HepG2 (cell line): ENCODE results near the gene SLC1A2. TPM values are rescaled to one million over a fixed set of nuclear protein-coding genes. Genes with fewer than 3 reads are reported as not detected.

Experiments
- ATAC-seq: fragments of 200-7000 bp; cut with Tn5 transposase; 3 replicates; pipeline ENCODE4 v1.9.1; 2020; ENCODE audit warnings: mild to moderate bottlenecking, moderate library complexity
- BruUV-seq: library from RNA; stranded (reverse); fragments of 400-500 nt; replicated peaks from 2 replicates; lab custom pipeline; 2021; lab: Mats Ljungman, UMichigan
- CTCF ChIA-PET: fragments of 300-600 bp; formaldehyde crosslinking; extraction: SDS; loops from one replicate; lab custom pipeline; 2021; ENCODE audit warnings: low total read pairs, inconsistent platforms, low intra/inter-chr PET ratio; lab: Yijun Ruan, JAX
- POLR2A ChIA-PET: fragments of 350-600 bp; sonication (Branson Sonifier 250); formaldehyde crosslinking; loops from one replicate; lab custom pipeline; 2020; ENCODE audit warnings: antibody characterized with exemption, inconsistent platforms; lab: Yijun Ruan, JAX
- DNase-seq: peaks from one replicate; pipeline ENCODE4 v3.0.0-alpha.2; 2015; ENCODE audit warnings: low spot score
- FAIRE-seq: peaks from 3 replicates; lab custom pipeline; 2011; peaks lifted over from hg19 to GRCh38; lab: Jason Lieb, UNC
- H2AFZ ChIP-seq: one replicate; pipeline ENCODE4 v1.6.1; 2011; ENCODE audit warnings: low read length, inconsistent platforms
- H3K27ac ChIP-seq: fragments of 300-600 bp; 3 replicates; pipeline ENCODE4 v1.8.0; 2011; ENCODE audit warnings: mixed run types, mild to moderate bottlenecking, mixed read lengths, low read length, inconsistent platforms; ENCODE audit not compliant: insufficient read depth; ENCODE audit errors: extremely low read length
- H3K27me3 ChIP-seq, 2 experiments: fragments of 200-600 bp in 1 of 2; 2 replicates in 1 of 2; 3 replicates in 1 of 2; pipeline versions ENCODE4 v1.6.0 to v1.8.0; 2011; ENCODE audit warnings: low read length in 2 of 2, mild to moderate bottlenecking in 2 of 2, moderate library complexity in 2 of 2, inconsistent platforms in 1 of 2; ENCODE audit not compliant: insufficient read depth in 2 of 2, control insufficient read depth in 1 of 2
- H3K36me3 ChIP-seq, 2 experiments: fragments of 200-600 bp in 1 of 2; replicated peaks in 1 of 2; 2 replicates in 1 of 2; 3 replicates in 1 of 2; pipeline versions ENCODE4 v1.5.1 to v1.8.0; 2011; ENCODE audit warnings: low read length in 2 of 2, inconsistent platforms in 1 of 2; ENCODE audit not compliant: insufficient read depth in 2 of 2, control insufficient read depth in 1 of 2
- H3K4me1 ChIP-seq: 2 replicates; pipeline ENCODE4 v1.5.1; 2012; ENCODE audit warnings: low read length, inconsistent platforms; ENCODE audit not compliant: insufficient read depth
- H3K4me2 ChIP-seq: 2 replicates; pipeline ENCODE4 v1.6.0; 2011; ENCODE audit warnings: low read depth, low read length, inconsistent platforms
- H3K4me3 ChIP-seq, 3 experiments: fragments of 200-600 bp in 1 of 3; sonication (generic), shearing (Covaris generic) in 1 of 3; replicated peaks in 1 of 3; 2 replicates each; pipeline ENCODE4 v1.5.1; 2011 to 2016; ENCODE audit warnings: low read length in 3 of 3, inconsistent platforms in 2 of 3, low read depth in 2 of 3, mild to moderate bottlenecking in 2 of 3, control low read depth in 1 of 3, mixed read lengths in 1 of 3; ENCODE audit not compliant: insufficient read depth in 1 of 3
- H3K79me2 ChIP-seq: one replicate; pipeline ENCODE4 v1.6.1; 2011; ENCODE audit warnings: low read length, inconsistent platforms; ENCODE audit not compliant: insufficient read depth
- H3K9ac ChIP-seq: 2 replicates; pipeline ENCODE4 v1.6.0; 2011; ENCODE audit warnings: mild to moderate bottlenecking, low read depth, low read length, inconsistent platforms; ENCODE audit not compliant: insufficient read depth
- H3K9me3 ChIP-seq: 2 replicates; pipeline ENCODE4 v1.5.1; 2012; ENCODE audit warnings: mild to moderate bottlenecking, low read length
- H4K20me1 ChIP-seq: 2 replicates; pipeline ENCODE4 v1.6.0; 2011; ENCODE audit warnings: inconsistent platforms, mild to moderate bottlenecking, low read length, moderate library complexity; ENCODE audit not compliant: insufficient read depth
- BRF2 ChIP-seq: sonication (generic); formaldehyde crosslinking; IDR thresholded peaks from 2 replicates; pipeline ENCODE4 v1.8.1; 2022; ENCODE audit warnings: mild to moderate bottlenecking, missing genetic modification reagents
- ETV5 ChIP-seq: IDR thresholded peaks from 2 replicates; pipeline ENCODE4 v1.6.1; 2018; ENCODE audit warnings: missing biosample characterization, missing genetic modification reagents, inconsistent platforms, borderline replicate concordance
- NAIF1 ChIP-seq: sonication (generic); formaldehyde crosslinking; IDR thresholded peaks from 2 replicates; pipeline ENCODE4 v1.5.0; 2020; ENCODE audit warnings: mild to moderate bottlenecking, missing genetic modification reagents, borderline replicate concordance
- NFYB ChIP-seq: sonication (generic); formaldehyde crosslinking; IDR thresholded peaks from 2 replicates; pipeline ENCODE4 v1.4.0; 2020; ENCODE audit warnings: missing genetic modification reagents
- RBAK ChIP-seq: sonication (generic); formaldehyde crosslinking; IDR thresholded peaks from 2 replicates; pipeline ENCODE4 v1.5.1; 2020; ENCODE audit warnings: mild to moderate bottlenecking, missing genetic modification reagents
- RBFOX2 ChIP-seq: fragments of 200-400 bp; formaldehyde crosslinking; IDR thresholded peaks from 2 replicates; pipeline ENCODE4 v1.6.1; 2017; ENCODE audit warnings: low read depth, mild to moderate bottlenecking, low read length
- RBM39 ChIP-seq: fragments of 200-400 bp; formaldehyde crosslinking; IDR thresholded peaks from one replicate; pipeline ENCODE4 v1.6.1; 2018; ENCODE audit warnings: antibody characterized with exemption, mild to moderate bottlenecking, low read depth, low read length; ENCODE audit not compliant: poor library complexity, severe bottlenecking
- RNF2 ChIP-seq: fragments of 450-650 bp; conservative IDR thresholded peaks from 2 replicates; pipeline ENCODE4 v1.6.1; 2016; ENCODE audit warnings: low read depth
- SOX6 ChIP-seq, 2 experiments: fragments of 450-650 bp in 1 of 2; sonication (generic) in 1 of 2; formaldehyde crosslinking in 1 of 2; IDR thresholded peaks; 2 replicates each; pipeline versions ENCODE4 v1.4.0 to v1.6.1; 2017 to 2020; ENCODE audit warnings: antibody characterized with exemption in 1 of 2, mild to moderate bottlenecking in 1 of 2, missing genetic modification reagents in 1 of 2
- ZBTB39 ChIP-seq: sonication (generic); formaldehyde crosslinking; IDR thresholded peaks from 2 replicates; pipeline ENCODE4 v1.5.0; 2020; ENCODE audit warnings: missing genetic modification reagents
- ZC3H13 ChIP-seq: sonication (generic); formaldehyde crosslinking; IDR thresholded peaks from 2 replicates; pipeline ENCODE4 v1.8.1; 2023; ENCODE audit warnings: mild to moderate bottlenecking, missing genetic modification reagents, moderate library complexity
- ZFP82 ChIP-seq: sonication (generic); formaldehyde crosslinking; IDR thresholded peaks from 2 replicates; pipeline ENCODE4 v1.5.1; 2020; ENCODE audit warnings: mild to moderate bottlenecking, missing genetic modification reagents, borderline replicate concordance
- ZNF136 ChIP-seq: sonication (generic); formaldehyde crosslinking; IDR thresholded peaks from 2 replicates; pipeline ENCODE4 v1.8.1; 2022; ENCODE audit warnings: low read depth, mild to moderate bottlenecking, moderate library complexity, missing genetic modification reagents
- ZNF382 ChIP-seq: sonication (generic); formaldehyde crosslinking; IDR thresholded peaks from 2 replicates; pipeline ENCODE4 v1.5.0; 2020; ENCODE audit warnings: missing genetic modification reagents, mild to moderate bottlenecking, borderline replicate concordance
- ZSCAN31 ChIP-seq: sonication (generic); formaldehyde crosslinking; IDR thresholded peaks from 2 replicates; pipeline ENCODE4 v1.5.0; 2020; ENCODE audit warnings: low read depth, mild to moderate bottlenecking, missing genetic modification reagents
- WGBS: methylation state at CpG from one replicate; pipeline ENCODE4 v1.1.6; 2017; ENCODE audit warnings: low lambda C conversion rate; 5-methylcytosine and 5-hydroxymethylcytosine counted together
- in situ Hi-C: cut with HindIII; loops from 2 replicates; pipeline ENCODE4 v1.10.0; 2017; ENCODE audit warnings: low pct_unique_long_range_greater_than_20kb; ENCODE audit not compliant: extremely low pct_ligation_motif_present
- intact Hi-C: fragments of 100-400 bp; cut with micrococcal nuclease; formaldehyde crosslinking; loops from one replicate; pipeline ENCODE4 v1.10.0; 2022; ENCODE audit not compliant: unreplicated experiment
- polyA plus RNA-seq, 8 experiments: library from polyadenylated mRNA; depleted of rRNA in 3 of 8; stranded (reverse) in 7 of 8; unstranded in 1 of 8; fragments of >200 nt; fragmentation: Illumina TruSeq in 4 of 8; extraction: Trizol in 4 of 8; gene quantifications; 2 replicates each; pipeline versions ENCODE4 v1.2.1 to v1.2.3, GENCODE V29; 2011 to 2016; ENCODE audit warnings: low read depth in 4 of 8, missing spikeins in 1 of 8, mixed read lengths in 1 of 8; ENCODE audit not compliant: insufficient read depth in 1 of 8
- total RNA-seq, 5 experiments: library from RNA; depleted of rRNA; stranded (reverse); fragments of >200 nt; fragmentation: Illumina TruSeq; extraction: Trizol; gene quantifications; 2 replicates each; pipeline ENCODE4 v1.2.3, GENCODE V29; 2016; ENCODE audit warnings: low read depth in 1 of 5

SLC1A2 gene
- total and polyA plus RNA-seq, 2 of the 13 experiments (the other 11 are each of a cell fraction or from before 2014, with no cell fraction given): 23.2 to 43.2 TPM

GRCh38 chr11:35242412-35243242, 176.7 kb downstream of the SLC1A2 start:
- no peak for ATAC-seq
- Histone ChIP-seq H3K27ac (no peak overlapping the region), H4K20me1 (no peaks in the 10 kb centered on the region), H3K4me3 (no peak overlapping the region), H2AFZ (no peak overlapping the region), H3K79me2 (no peaks in the 10 kb centered on the region), H3K27me3 (no peaks in the 10 kb centered on the region; a peak in 1 of 5 replicates), H3K9me3 (no peaks in the 10 kb centered on the region), H3K4me1 (peaks cover 15% of the 10 kb centered on the region), H3K4me2 (no peak overlapping the region), H3K36me3 (no peaks in the 10 kb centered on the region), H3K9ac (no peak overlapping the region)
- in situ Hi-C loops: no loop called here
- DNase-seq: no peak
- intact Hi-C loops: no loop called here
- 48% methylated on average over 3 of the region's 3 CpGs for WGBS
- ChIA-PET CTCF (no interaction called here), POLR2A (no interaction called here)
- no TSS peak for BruUV-seq
- TF ChIP-seq ZC3H13 (CRISPR knock-in tag) (no peak), ZFP82 (CRISPR knock-in tag) (no peak), ZNF382 (CRISPR knock-in tag) (no peak), RBAK (CRISPR knock-in tag) (no peak), ZSCAN31 (no peak), RBM39 (no peak), ETV5 (CRISPR knock-in tag) (no peak)
- FAIRE-seq: no peak

GRCh38 chr11:35241531-35241930, 177.8 kb downstream of the SLC1A2 start:
- no peaks in the 10 kb centered on the region; a peak in 1 of 5 replicates for H3K27me3 ChIP-seq
- H3K36me3 ChIP-seq: no peaks in the 10 kb centered on the region
- H3K9me3 ChIP-seq: no peaks in the 10 kb centered on the region
- intact Hi-C loops (no loop called here), in situ Hi-C loops (no loop called here)
- no peak overlapping the region for H3K9ac ChIP-seq
- no peak overlapping the region for H3K4me2 ChIP-seq
- POLR2A ChIA-PET: no interaction called here
- no TSS peak for BruUV-seq
- no peak overlapping the region for H3K4me3 ChIP-seq
- no peak overlapping the region for H3K27ac ChIP-seq
- H4K20me1 ChIP-seq: no peaks in the 10 kb centered on the region
- no peak overlapping the region for H2AFZ ChIP-seq
- WGBS: 0% methylated on average over 1 of the region's 1 CpG
- no peaks in the 10 kb centered on the region for H3K79me2 ChIP-seq
- DNase-seq (no peak), ATAC-seq (no peak), FAIRE-seq (no peak)
- peaks cover 15% of the 10 kb centered on the region for H3K4me1 ChIP-seq
- CTCF ChIA-PET: no interaction called here
- TF ChIP-seq ZNF136 (no peak), BRF2 (CRISPR knock-in tag) (no peak), RNF2 (no peak), SOX6 (IDR thresholded peaks at IDR 0.05) (no peak), SOX6 (CRISPR knock-in tag; IDR thresholded peaks at IDR 0.05) (no peak), NFYB (CRISPR knock-in tag) (no peak), RBFOX2 (no peak), ZBTB39 (CRISPR knock-in tag) (no peak), NAIF1 (no peak)
